ENCODE results near the gene CADPS.

CADPS gene

GRCh38 chr3:62501289-62501668, 373.9 kb downstream of the CADPS start:
- no peak for DNase-seq (ENCODE audit: low spot score)

- no peak for DNase-seq (ENCODE audit: low spot score)
Measured at GRCh38 chr3:62500556-62501288, 374.5 kb downstream of the CADPS start.

GRCh38 chr3:62497156-62497555, 378.1 kb downstream of the CADPS start:
- no peak for DNase-seq (ENCODE audit: low spot score)

- DNase-seq (ENCODE audit: low spot score) = no peak
Measured at GRCh38 chr3:62496503-62496902, 378.7 kb downstream of the CADPS start.

GRCh38 chr3:62493109-62493801, 382.0 kb downstream of the CADPS start:
- DNase-seq (ENCODE audit: low spot score) = peak; percentile 36

- no peak for DNase-seq (ENCODE audit: low spot score)
Measured at GRCh38 chr3:62482961-62483360, 392.3 kb downstream of the CADPS start.

- DNase-seq (ENCODE audit: low spot score) = no peak
Measured at GRCh38 chr3:62481962-62482361, 393.3 kb downstream of the CADPS start.

- no peak for DNase-seq (ENCODE audit: low spot score)
Measured at GRCh38 chr3:62480056-62480455, 395.2 kb downstream of the CADPS start.

GRCh38 chr3:62479326-62479725, 395.9 kb downstream of the CADPS start:
- DNase-seq (ENCODE audit: low spot score) = no peak

GRCh38 chr3:62475306-62475705, 399.9 kb downstream of the CADPS start:
- no peak for DNase-seq (ENCODE audit: low spot score)

- DNase-seq (ENCODE audit: low spot score) = no peak
Measured at GRCh38 chr3:62467966-62468722, 407.1 kb downstream of the CADPS start.

GRCh38 chr3:62462788-62463187, 412.4 kb downstream of the CADPS start:
- DNase-seq (ENCODE audit: low spot score) = no peak

- no peak for DNase-seq (ENCODE audit: low spot score)
Measured at GRCh38 chr3:62462104-62462762, 413.0 kb downstream of the CADPS start.

GRCh38 chr3:62454916-62455315, 420.3 kb downstream of the CADPS start:
- DNase-seq (ENCODE audit: low spot score) = no peak

- no peak for DNase-seq (ENCODE audit: low spot score)
Measured at GRCh38 chr3:62453448-62453847, 421.8 kb downstream of the CADPS start.

GRCh38 chr3:62451211-62451887, 423.9 kb downstream of the CADPS start:
- no peak for DNase-seq (ENCODE audit: low spot score)

- DNase-seq (ENCODE audit: low spot score) = no peak
Measured at GRCh38 chr3:62446337-62446940, 428.8 kb downstream of the CADPS start.

- peak; percentile 5 for DNase-seq (ENCODE audit: low spot score)
Measured at GRCh38 chr3:62445275-62445674, 429.9 kb downstream of the CADPS start.

- DNase-seq (ENCODE audit: low spot score) = no peak
Measured at GRCh38 chr3:62439978-62440377, 435.2 kb downstream of the CADPS start.

- no peak for DNase-seq (ENCODE audit: low spot score)
Measured at GRCh38 chr3:62439176-62439813, 435.9 kb downstream of the CADPS start.

GRCh38 chr3:62436785-62437184, 438.4 kb downstream of the CADPS start:
- no peak for DNase-seq (ENCODE audit: low spot score)

All from NAMALWA (cell line).